ENCODE results near the gene GRIK1. TPM values are rescaled to one million over a fixed set of nuclear protein-coding genes. Genes with fewer than 3 reads are reported as not detected.

GRIK1 gene
- total RNA-seq, 4 donors from 2014 or later, result not detected

DNA sequence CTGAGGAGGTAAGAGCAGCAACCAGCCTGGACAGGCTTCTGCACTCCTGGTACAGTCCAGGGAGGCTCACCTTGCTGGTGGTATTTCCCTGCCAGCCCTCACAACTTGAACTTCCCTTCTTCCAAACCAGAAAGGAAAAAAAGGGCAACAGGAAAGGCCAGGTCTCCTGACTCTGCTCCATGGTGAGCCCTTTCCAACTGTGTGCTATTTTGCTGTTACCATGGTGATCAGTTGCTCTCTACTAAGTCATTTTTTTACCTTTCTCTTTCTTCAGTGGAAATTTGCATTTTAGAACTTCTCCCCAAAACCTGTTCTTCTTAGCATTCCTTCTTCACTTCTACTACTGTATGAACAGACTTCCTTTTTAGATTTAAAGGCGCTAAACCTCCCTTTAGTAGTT lies 164.3 kb downstream of the GRIK1 start:
- 97 to 100% methylated on average over 1 of the region's 1 CpG for WGBS, 2 donors (ENCODE audit: low coverage in 1 of 2)
- intact Hi-C loops (cut with DNase I; ENCODE audit: low total_unique reads) (no loop called here), in situ Hi-C loops (cut with MboI; ENCODE audit: low pct_ligation_motif_present in 1 of 4, low pct_unique_long_range_greater_than_20kb in 1 of 4, low sequenced_read_pairs in 3 of 4) (no loop called here)
- DNase-seq, result no peak
- Histone ChIP-seq H3K27ac (no peak overlapping the region), H3K4me1 (no peaks in the 10 kb centered on the region), H3K4me3 (no peak overlapping the region), H3K9me3 (no peaks in the 10 kb centered on the region), H3K27me3 (no peaks in the 10 kb centered on the region), H3K36me3 (no peaks in the 10 kb centered on the region)
- no peak for TF ChIP-seq CTCF (IDR thresholded peaks at IDR 0.05)
- TF ChIP-seq POLR2A (IDR thresholded peaks at IDR 0.05), result no peak
- no peak for TF ChIP-seq EP300 (IDR thresholded peaks at IDR 0.05; ENCODE audit: low read depth)
- TF ChIP-seq POLR2AphosphoS5 (IDR thresholded peaks at IDR 0.05), result no peak

DNA sequence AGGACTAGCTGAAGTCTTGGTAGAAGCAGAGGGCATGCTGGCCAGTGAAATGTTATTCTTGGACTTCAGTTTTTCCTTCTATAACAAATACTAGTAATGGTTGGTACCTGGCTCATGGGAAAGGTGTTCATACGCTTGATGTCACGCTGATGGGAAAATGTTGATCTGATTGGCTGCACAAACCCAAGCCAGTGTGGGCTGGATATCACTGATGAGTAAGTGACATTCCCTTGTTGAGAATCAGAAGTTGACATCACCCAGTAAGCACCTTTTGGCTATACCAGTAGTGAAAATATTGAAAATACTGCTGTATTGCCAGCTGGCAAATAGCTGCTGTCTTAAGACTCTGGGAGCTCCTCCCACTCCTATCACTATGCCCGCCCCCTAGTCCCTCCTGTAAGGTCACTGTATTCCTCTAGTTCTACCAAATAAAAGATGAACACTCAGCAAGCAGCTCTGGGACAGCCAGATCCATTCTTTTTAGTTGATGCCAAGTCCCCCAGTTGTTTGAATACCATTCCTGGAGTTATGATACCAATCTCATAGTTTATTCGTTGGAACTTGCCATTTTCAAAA lies 168.2 kb downstream of the GRIK1 start:
- no peaks in the 10 kb centered on the region for H3K9me3 ChIP-seq
- no peak for DNase-seq
- intact Hi-C loops (cut with DNase I; ENCODE audit: low total_unique reads) (no loop called here), in situ Hi-C loops (cut with MboI; ENCODE audit: low pct_ligation_motif_present in 1 of 4, low pct_unique_long_range_greater_than_20kb in 1 of 4, low sequenced_read_pairs in 3 of 4) (no loop called here)
- H3K4me3 ChIP-seq, result no peak overlapping the region
- TF ChIP-seq POLR2AphosphoS5 (IDR thresholded peaks at IDR 0.05), result no peak
- no peak for TF ChIP-seq POLR2A (IDR thresholded peaks at IDR 0.05)
- TF ChIP-seq EP300 (IDR thresholded peaks at IDR 0.05; ENCODE audit: low read depth), result no peak
- no peak for TF ChIP-seq CTCF (IDR thresholded peaks at IDR 0.05)
- no peaks in the 10 kb centered on the region for H3K4me1 ChIP-seq
- no peaks in the 10 kb centered on the region for H3K36me3 ChIP-seq
- WGBS, 2 donors (ENCODE audit: low coverage in 1 of 2), result 75 to 81% methylated on average over 3 to 4 of the region's 4 CpGs
- H3K27ac ChIP-seq, result no peak overlapping the region
- no peaks in the 10 kb centered on the region for H3K27me3 ChIP-seq

DNA sequence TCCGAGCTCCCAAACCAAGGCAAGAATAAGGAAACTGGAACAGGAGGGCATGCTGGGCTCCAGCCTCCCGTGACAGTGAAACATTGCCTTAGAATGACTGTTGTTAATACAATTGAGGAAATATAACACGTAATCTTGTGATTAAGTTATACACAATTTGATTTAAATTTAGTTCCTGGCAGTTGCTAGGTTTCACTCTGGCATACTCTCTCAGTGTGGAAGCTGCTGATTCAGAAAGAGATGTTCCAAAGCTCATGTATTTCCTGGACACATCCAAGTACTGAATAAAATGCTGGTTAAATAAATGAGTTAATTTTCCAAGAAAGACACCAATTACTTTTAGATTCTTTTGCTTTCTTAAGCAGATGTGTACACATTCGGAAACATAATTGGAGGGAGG lies 176.1 kb downstream of the GRIK1 start:
- DNase-seq, result no peak
- Histone ChIP-seq H3K36me3 (no peaks in the 10 kb centered on the region), H3K4me1 (no peaks in the 10 kb centered on the region), H3K27ac (no peak overlapping the region), H3K9me3 (no peaks in the 10 kb centered on the region), H3K27me3 (no peaks in the 10 kb centered on the region), H3K4me3 (no peak overlapping the region)
- TF ChIP-seq EP300 (IDR thresholded peaks at IDR 0.05; ENCODE audit: low read depth) (no peak), POLR2AphosphoS5 (IDR thresholded peaks at IDR 0.05) (no peak), CTCF (IDR thresholded peaks at IDR 0.05) (no peak), POLR2A (IDR thresholded peaks at IDR 0.05) (no peak)
- 66 to 68% methylated on average over 3 to 4 of the region's 4 CpGs for WGBS, 2 donors (ENCODE audit: low coverage in 1 of 2)
- in situ Hi-C loops (cut with MboI; ENCODE audit: low pct_ligation_motif_present in 1 of 4, low pct_unique_long_range_greater_than_20kb in 1 of 4, low sequenced_read_pairs in 3 of 4), result no loop called here
- intact Hi-C loops (cut with DNase I; ENCODE audit: low total_unique reads), result no loop called here

GRCh38 chr21:29762570-29763082 lies 177.2 kb downstream of the GRIK1 start:
- no peak overlapping the region for H3K4me3 ChIP-seq
- 33 to 50% methylated on average over 2 of the region's 2 CpGs for WGBS, 2 donors (ENCODE audit: low coverage in 1 of 2)

More at GRCh38 chr21:29762570-29763082, 177.2 kb downstream of the GRIK1 start:
- H3K36me3 ChIP-seq, result no peaks in the 10 kb centered on the region
- intact Hi-C loops (cut with DNase I; ENCODE audit: low total_unique reads), result no loop called here
- H3K27me3 ChIP-seq, result no peaks in the 10 kb centered on the region
- no peak for DNase-seq
- no peaks in the 10 kb centered on the region for H3K4me1 ChIP-seq
- no peak overlapping the region for H3K27ac ChIP-seq
- TF ChIP-seq POLR2A (IDR thresholded peaks at IDR 0.05) (no peak), EP300 (IDR thresholded peaks at IDR 0.05; ENCODE audit: low read depth) (no peak), CTCF (IDR thresholded peaks at IDR 0.05) (no peak), POLR2AphosphoS5 (IDR thresholded peaks at IDR 0.05) (no peak)
- in situ Hi-C loops (cut with MboI; ENCODE audit: low pct_ligation_motif_present in 1 of 4, low pct_unique_long_range_greater_than_20kb in 1 of 4, low sequenced_read_pairs in 3 of 4), result no loop called here
- no peaks in the 10 kb centered on the region for H3K9me3 ChIP-seq
